Smooth muscle cell (in vitro differentiated cells): ENCODE measurements around the gene PROSER2. TPM values are rescaled to one million over a fixed set of nuclear protein-coding genes. Genes with fewer than 3 reads are reported as not detected.

Experiments
- DNase-seq: peaks from one replicate; lab custom pipeline; 2025; ENCODE audit not compliant: unreplicated experiment; lab: John Stamatoyannopoulos, UW
- H2AFZ ChIP-seq: fragments of 200-600 bp; sonication (generic); 2 replicates; pipeline ENCODE4 v1.6.0; 2016; ENCODE audit warnings: antibody characterized with exemption, low read depth, mild to moderate bottlenecking
- H3F3A ChIP-seq: fragments of 200-600 bp; sonication (generic); 2 replicates; pipeline ENCODE4 v1.6.0; 2017; ENCODE audit warnings: antibody characterized with exemption, low read depth
- H3K27ac ChIP-seq: fragments of 200-600 bp; sonication (generic); 2 replicates; pipeline ENCODE4 v1.5.1; 2016; ENCODE audit warnings: low read depth, mild to moderate bottlenecking
- H3K27me3 ChIP-seq: fragments of 200-600 bp; sonication (generic); 2 replicates; pipeline ENCODE4 v1.6.1; 2016; ENCODE audit warnings: low read depth, mild to moderate bottlenecking
- H3K36me3 ChIP-seq: fragments of 200-600 bp; sonication (generic); 2 replicates; pipeline ENCODE4 v1.5.1; 2016; ENCODE audit warnings: low read depth
- H3K4me1 ChIP-seq: fragments of 200-600 bp; sonication (generic); 2 replicates; pipeline ENCODE4 v1.5.1; 2016; ENCODE audit warnings: low read depth
- H3K4me2 ChIP-seq: fragments of 200-600 bp; sonication (generic); 2 replicates; pipeline ENCODE4 v1.6.0; 2016; ENCODE audit warnings: mild to moderate bottlenecking
- H3K4me3 ChIP-seq: fragments of 200-600 bp; sonication (generic); 2 replicates; pipeline ENCODE4 v1.5.1; 2016; ENCODE audit warnings: mild to moderate bottlenecking
- H3K79me2 ChIP-seq: fragments of 200-600 bp; sonication (generic); 2 replicates; pipeline ENCODE4 v1.6.0; 2016; ENCODE audit warnings: low read depth, mild to moderate bottlenecking
- H3K9ac ChIP-seq: fragments of 200-600 bp; sonication (generic); 2 replicates; pipeline ENCODE4 v1.6.0; 2016; ENCODE audit warnings: low read depth
- H3K9me3 ChIP-seq: fragments of 200-600 bp; sonication (generic); replicated peaks from 2 replicates; pipeline ENCODE4 v1.5.1; 2016; ENCODE audit warnings: low read depth
- H4K20me1 ChIP-seq: fragments of 200-600 bp; sonication (generic); 2 replicates; pipeline ENCODE4 v1.6.0; 2016; ENCODE audit warnings: low read depth
- CTCF ChIP-seq: fragments of 200-600 bp; sonication (generic); IDR thresholded peaks from 2 replicates; pipeline ENCODE4 v1.5.1; 2017; ENCODE audit warnings: borderline replicate concordance, mild to moderate bottlenecking, antibody characterized with exemption; ENCODE audit not compliant: insufficient read depth, poor library complexity, severe bottlenecking
- WGBS: methylation state at CpG from one replicate; pipeline ENCODE4 v1.1.7; 2016; ENCODE audit warnings: low lambda C conversion rate; 5-methylcytosine and 5-hydroxymethylcytosine counted together
- polyA plus RNA-seq: library from polyadenylated mRNA; unstranded; fragments of >200 nt; fragmentation: Nextera tagmentation; extraction: Ambion mirVana; gene quantifications from 2 replicates; pipeline ENCODE4 v1.2.1, GENCODE V29; 2016
- total RNA-seq: library from RNA; depleted of rRNA; stranded (reverse); fragments of >200 nt; gene quantifications from 2 replicates; pipeline ENCODE4 v1.2.3, GENCODE V29; 2014

The PROSER2 gene
- total and polyA plus RNA-seq, 2 experiments from 2014 or later: 4.9 to 8.2 TPM

- Histone ChIP-seq H3K4me3 (no peak overlapping the region), H4K20me1 (no peaks in the 10 kb centered on the region), H3K79me2 (no peaks in the 10 kb centered on the region), H3K36me3 (no peaks in the 10 kb centered on the region), H3K27ac (peak overlapping the region; percentile 75), H2AFZ (no peak overlapping the region), H3K4me2 (peak overlapping the region; percentile 51), H3F3A (peaks cover 9% of the 10 kb centered on the region), H3K9me3 (no peaks in the 10 kb centered on the region), H3K4me1 (peaks cover 17% of the 10 kb centered on the region), H3K27me3 (no peaks in the 10 kb centered on the region), H3K9ac (no peak overlapping the region)
- DNase-seq: no peak
- 74% methylated on average over 31 of the region's 78 CpGs for WGBS
- no peak for TF ChIP-seq CTCF
These were observed 46.7 kb downstream of the PROSER2 start for GRCh38 chr10:11869743-11870460.

GRCh38 chr10:11870461-11870780 is 47.3 kb downstream of the PROSER2 start:
- 74% methylated on average over 8 of the region's 8 CpGs for WGBS
- Histone ChIP-seq H3K4me2 (peak overlapping the region; percentile 51), H3K79me2 (no peaks in the 10 kb centered on the region), H3K4me1 (peaks cover 22% of the 10 kb centered on the region), H4K20me1 (no peaks in the 10 kb centered on the region), H3K27me3 (no peaks in the 10 kb centered on the region), H2AFZ (no peak overlapping the region), H3K9me3 (no peaks in the 10 kb centered on the region), H3K36me3 (no peaks in the 10 kb centered on the region), H3K9ac (no peak overlapping the region), H3K27ac (peak overlapping the region; percentile 75), H3K4me3 (no peak overlapping the region), H3F3A (peaks cover 14% of the 10 kb centered on the region)
- DNase-seq: no peak
- TF ChIP-seq CTCF: no peak

- Histone ChIP-seq H3K9me3 (no peaks in the 10 kb centered on the region), H3K27ac (peak overlapping the region; percentile 75), H3K4me3 (no peak overlapping the region), H3K36me3 (no peaks in the 10 kb centered on the region), H2AFZ (peak overlapping the region; percentile 42), H3K79me2 (no peaks in the 10 kb centered on the region), H3K27me3 (no peaks in the 10 kb centered on the region), H4K20me1 (no peaks in the 10 kb centered on the region), H3K9ac (peak overlapping the region; percentile 26), H3K4me1 (peaks cover 26% of the 10 kb centered on the region), H3F3A (peaks cover 18% of the 10 kb centered on the region), H3K4me2 (peak overlapping the region; percentile 71)
- 85% methylated on average over 7 of the region's 7 CpGs for WGBS
- DNase-seq: no peak
- TF ChIP-seq CTCF: no peak
These were observed 47.8 kb downstream of the PROSER2 start for GRCh38 chr10:11870900-11871400.

GRCh38 chr10:11871466-11871865 is 48.3 kb downstream of the PROSER2 start:
- H3F3A ChIP-seq: peaks cover 18% of the 10 kb centered on the region
- DNase-seq: no peak
- no peak for TF ChIP-seq CTCF
- no peaks in the 10 kb centered on the region for H4K20me1 ChIP-seq
- no peaks in the 10 kb centered on the region for H3K9me3 ChIP-seq
- H3K4me2 ChIP-seq: peak overlapping the region; percentile 71
- H3K9ac ChIP-seq: peak overlapping the region; percentile 26
- H3K79me2 ChIP-seq: no peaks in the 10 kb centered on the region
- H3K27ac ChIP-seq: peak overlapping the region; percentile 75
- H2AFZ ChIP-seq: peak overlapping the region; percentile 42
- H3K27me3 ChIP-seq: no peaks in the 10 kb centered on the region
- H3K4me1 ChIP-seq: peaks cover 26% of the 10 kb centered on the region
- no peak overlapping the region for H3K4me3 ChIP-seq
- H3K36me3 ChIP-seq: no peaks in the 10 kb centered on the region
- WGBS: 14% methylated on average over 9 of the region's 9 CpGs
